Natural killer cell (primary cell): Measurements from ENCODE around the gene PTPRR. TPM values are rescaled to one million over a fixed set of nuclear protein-coding genes. Genes with fewer than 3 reads are reported as not detected.

Source experiments
- ATAC-seq, 3 donors: fragments of 150-1000 bp in 2 of 3; fragments of 200-7000 bp in 1 of 3; cut with Tn5 transposase; 1 replicate in 1 of 3; 2 replicates in 2 of 3; pipeline ENCODE4 v1.10.0; 2021; ENCODE audit warnings: mild to moderate bottlenecking in 2 of 3, moderate library complexity in 2 of 3
- DNase-seq, 2 donors: peaks; one replicate each; pipeline versions ENCODE4 v3.0.0 to v3.0.0-alpha.2; 2013 to 2021; ENCODE audit warnings: mixed read lengths in 1 of 2
- H3K27ac ChIP-seq: one replicate; pipeline ENCODE4 v1.5.1; 2013; ENCODE audit warnings: mild to moderate bottlenecking, low read length
- H3K27me3 ChIP-seq: one replicate; pipeline ENCODE4 v1.6.1; 2013; ENCODE audit warnings: low read length; ENCODE audit not compliant: control insufficient read depth, insufficient read depth
- H3K36me3 ChIP-seq: one replicate; pipeline ENCODE4 v1.6.1; 2013; ENCODE audit warnings: low read length; ENCODE audit not compliant: control insufficient read depth, insufficient read depth
- H3K4me1 ChIP-seq: one replicate; pipeline ENCODE4 v1.6.1; 2013; ENCODE audit warnings: low read length; ENCODE audit not compliant: control insufficient read depth, insufficient read depth
- H3K4me3 ChIP-seq: one replicate; pipeline ENCODE4 v1.5.1; 2013; ENCODE audit warnings: low read length
- H3K9me3 ChIP-seq: one replicate; pipeline ENCODE4 v1.6.1; 2013; ENCODE audit warnings: low read length; ENCODE audit not compliant: control insufficient read depth, insufficient read depth
- H3K27ac Mint-ChIP-seq, 2 donors: one replicate each; pipeline ENCODE4 v1.8.0; 2022; ENCODE audit warnings: mild to moderate bottlenecking in 2 of 2, mixed read lengths in 2 of 2, moderate library complexity in 1 of 2
- H3K27me3 Mint-ChIP-seq, 2 donors: one replicate each; pipeline ENCODE4 v1.8.0; 2022; ENCODE audit warnings: low read depth in 2 of 2, mixed read lengths in 2 of 2
- H3K36me3 Mint-ChIP-seq: one replicate; pipeline ENCODE4 v1.8.0; 2022; ENCODE audit warnings: mixed read lengths
- H3K4me1 Mint-ChIP-seq, 2 donors: one replicate each; pipeline ENCODE4 v1.8.0; 2022; ENCODE audit warnings: mixed read lengths in 2 of 2
- H3K4me3 Mint-ChIP-seq: one replicate; pipeline ENCODE4 v1.8.0; 2022; ENCODE audit warnings: mild to moderate bottlenecking, moderate library complexity, mixed read lengths
- H3K9me3 Mint-ChIP-seq, 2 donors: one replicate each; pipeline ENCODE4 v1.8.0; 2022; ENCODE audit warnings: mixed read lengths in 2 of 2
- WGBS: methylation state at CpG from one replicate; pipeline ENCODE4 v1.1.7; 2013; ENCODE audit warnings: missing lambda C conversion rate; ENCODE audit not compliant: insufficient coverage; 5-methylcytosine and 5-hydroxymethylcytosine counted together
- intact Hi-C: fragments of 100-400 bp; cut with micrococcal nuclease; formaldehyde crosslinking; loops from one replicate; pipeline ENCODE4 v1.14.2; 2022
- total RNA-seq, 4 donors: library from RNA; stranded (reverse); fragments of 120-200 nt in 1 of 4; gene quantifications; one replicate each; pipeline versions ENCODE4 v1.2.3 to v1.2.4, GENCODE V29; 2013 to 2022
- TF ChIP-seq, protein P1 (sequence below): fragments of 200-600 bp; IDR thresholded peaks from one replicate; pipeline ENCODE4 v1.8.0; 2022; ENCODE audit warnings: antibody characterized with exemption

Gene PTPRR
- total RNA-seq, 3 donors from 2014 or later (not counting 1 experiment from before 2014, with no cell fraction given) = 0.91 to 1.3 TPM; not detected in 1

GRCh38 chr12:70806827-70807226 is 113.7 kb downstream of the PTPRR start:
- no CpG with 5 or more reads among the region's 1 CpG for WGBS
- peaks cover 2 to 3% of the 10 kb centered on the region in 2 donors for H3K9me3 Mint-ChIP-seq
- Histone ChIP-seq H3K4me3 (no peak overlapping the region), H3K27ac (no peak overlapping the region), H3K9me3 (no peaks in the 10 kb centered on the region), H3K36me3 (no peaks in the 10 kb centered on the region), H3K27me3 (no peaks in the 10 kb centered on the region), H3K4me1 (no peaks in the 10 kb centered on the region)
- TF ChIP-seq, protein P1, sequence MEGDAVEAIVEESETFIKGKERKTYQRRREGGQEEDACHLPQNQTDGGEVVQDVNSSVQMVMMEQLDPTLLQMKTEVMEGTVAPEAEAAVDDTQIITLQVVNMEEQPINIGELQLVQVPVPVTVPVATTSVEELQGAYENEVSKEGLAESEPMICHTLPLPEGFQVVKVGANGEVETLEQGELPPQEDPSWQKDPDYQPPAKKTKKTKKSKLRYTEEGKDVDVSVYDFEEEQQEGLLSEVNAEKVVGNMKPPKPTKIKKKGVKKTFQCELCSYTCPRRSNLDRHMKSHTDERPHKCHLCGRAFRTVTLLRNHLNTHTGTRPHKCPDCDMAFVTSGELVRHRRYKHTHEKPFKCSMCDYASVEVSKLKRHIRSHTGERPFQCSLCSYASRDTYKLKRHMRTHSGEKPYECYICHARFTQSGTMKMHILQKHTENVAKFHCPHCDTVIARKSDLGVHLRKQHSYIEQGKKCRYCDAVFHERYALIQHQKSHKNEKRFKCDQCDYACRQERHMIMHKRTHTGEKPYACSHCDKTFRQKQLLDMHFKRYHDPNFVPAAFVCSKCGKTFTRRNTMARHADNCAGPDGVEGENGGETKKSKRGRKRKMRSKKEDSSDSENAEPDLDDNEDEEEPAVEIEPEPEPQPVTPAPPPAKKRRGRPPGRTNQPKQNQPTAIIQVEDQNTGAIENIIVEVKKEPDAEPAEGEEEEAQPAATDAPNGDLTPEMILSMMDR = no peak
- H3K4me3 Mint-ChIP-seq = no peak overlapping the region
- H3K4me1 Mint-ChIP-seq = no peaks in the 10 kb centered on the region
- DNase-seq = no peak
- H3K27ac Mint-ChIP-seq = no peak overlapping the region
- no peaks in the 10 kb centered on the region for H3K27me3 Mint-ChIP-seq
- intact Hi-C loops = no loop called here
- ATAC-seq = no peak
- no peaks in the 10 kb centered on the region for H3K36me3 Mint-ChIP-seq

DNA sequence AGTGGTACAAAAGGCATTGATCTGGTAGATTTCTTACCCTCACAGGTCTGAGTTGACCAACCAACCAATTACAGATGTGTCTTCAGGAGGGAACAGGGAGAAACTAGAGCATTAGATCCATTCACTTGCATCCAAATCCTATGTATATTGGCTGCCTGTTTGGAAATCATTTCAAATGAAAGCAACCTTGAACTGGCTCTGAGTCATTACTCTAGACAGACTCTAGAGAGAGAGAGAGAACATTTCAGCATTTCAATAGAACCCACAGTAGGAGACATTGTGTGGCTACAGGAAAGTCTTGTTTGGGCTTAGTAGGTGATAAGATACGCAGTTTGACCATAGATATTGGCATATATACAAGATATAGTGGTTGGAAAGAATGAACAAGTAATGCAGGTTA is 114.5 kb downstream of the PTPRR start:
- DNase-seq (no peak), ATAC-seq (no peak)
- no peaks in the 10 kb centered on the region for H3K9me3 ChIP-seq
- WGBS = 77% methylated on average over 1 of the region's 1 CpG
- no peaks in the 10 kb centered on the region for H3K36me3 ChIP-seq
- Mint-ChIP-seq H3K27me3 (no peaks in the 10 kb centered on the region), H3K4me1 (no peaks in the 10 kb centered on the region), H3K27ac (no peak overlapping the region), H3K36me3 (no peaks in the 10 kb centered on the region), H3K4me3 (no peak overlapping the region), H3K9me3 (peaks cover 2 to 3% of the 10 kb centered on the region in 2 donors)
- H3K27ac ChIP-seq = no peak overlapping the region
- no peaks in the 10 kb centered on the region for H3K4me1 ChIP-seq
- intact Hi-C loops = no loop called here
- H3K4me3 ChIP-seq = no peak overlapping the region
- TF ChIP-seq, protein P1 = no peak
- H3K27me3 ChIP-seq = no peaks in the 10 kb centered on the region

- intact Hi-C loops = no loop called here
- TF ChIP-seq, protein P1 = no peak
- WGBS = 98% methylated on average over 2 of the region's 2 CpGs
- Mint-ChIP-seq H3K27ac (no peak overlapping the region), H3K9me3 (peaks cover 0 to 2% of the 10 kb centered on the region in 2 donors), H3K27me3 (no peaks in the 10 kb centered on the region), H3K4me3 (no peak overlapping the region), H3K4me1 (no peaks in the 10 kb centered on the region), H3K36me3 (no peaks in the 10 kb centered on the region)
- Histone ChIP-seq H3K36me3 (no peaks in the 10 kb centered on the region), H3K4me1 (no peaks in the 10 kb centered on the region), H3K27ac (no peak overlapping the region), H3K9me3 (no peaks in the 10 kb centered on the region), H3K27me3 (no peaks in the 10 kb centered on the region), H3K4me3 (no peak overlapping the region)
- DNase-seq (no peak), ATAC-seq (no peak)
Observed at GRCh38 chr12:70798016-70798783, 122.3 kb downstream of the PTPRR start.

DNA sequence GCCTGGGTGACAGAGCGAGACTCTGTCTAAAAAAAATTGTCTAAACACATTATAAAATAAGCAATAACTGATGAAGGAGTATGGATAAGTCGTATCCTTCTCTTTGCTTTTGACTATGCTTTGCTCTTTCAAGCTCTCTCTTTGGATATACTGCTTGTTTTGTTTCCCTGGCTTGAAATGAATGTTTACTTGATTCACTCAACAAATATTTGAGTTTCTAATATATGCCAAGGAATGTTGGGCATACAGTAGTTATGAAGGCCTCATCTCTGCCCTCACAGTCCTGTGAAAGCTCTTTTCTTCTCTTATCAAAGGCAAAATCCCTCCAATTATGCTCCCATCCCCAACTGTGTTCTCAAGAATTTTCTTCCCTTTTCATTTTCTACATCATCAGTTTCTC is 123.5 kb downstream of the PTPRR start:
- no peaks in the 10 kb centered on the region for H3K27me3 ChIP-seq
- H3K27ac ChIP-seq = no peak overlapping the region
- H3K9me3 ChIP-seq = no peaks in the 10 kb centered on the region
- DNase-seq = no peak
- peaks cover 0 to 2% of the 10 kb centered on the region in 2 donors for H3K9me3 Mint-ChIP-seq
- H3K4me1 Mint-ChIP-seq = no peaks in the 10 kb centered on the region
- H3K36me3 Mint-ChIP-seq = no peaks in the 10 kb centered on the region
- H3K27ac Mint-ChIP-seq = no peak overlapping the region
- TF ChIP-seq, protein P1 = no peak
- H3K4me3 ChIP-seq = no peak overlapping the region
- intact Hi-C loops = no loop called here
- WGBS = no CpG with 5 or more reads among the region's 2 CpGs
- no peaks in the 10 kb centered on the region for H3K27me3 Mint-ChIP-seq
- H3K4me3 Mint-ChIP-seq = no peak overlapping the region
- ATAC-seq = no peak
- no peaks in the 10 kb centered on the region for H3K4me1 ChIP-seq
- no peaks in the 10 kb centered on the region for H3K36me3 ChIP-seq
